ENCODE results near the gene MRC1. TPM values are rescaled to one million over a fixed set of nuclear protein-coding genes. Genes with fewer than 3 reads are reported as not detected.

Gene MRC1
- 0.02 to 0.03 TPM (median 0.03 TPM) in 4 of 5 replicates, not detected in the other for total RNA-seq (2022; extraction: Qiagen RNA extraction)

GRCh38 chr10:17808971-17809841 is at the start of gene MRC1:
Gene MRC1 (plus strand): TSS chr10:17809348. CDS start chr10:17809466, 118 bp downstream.

GRCh38 chr10:17951868-17952371 is 142.8 kb downstream of the MRC1 start, which contains the start of gene SLC39A12:
Gene SLC39A12 (plus strand): TSS chr10:17951918. CDS start chr10:17953277, 1,359 bp downstream.

Other genes with a start within 250 kb of the MRC1 start
- gene HACD1, start 192.0 kb upstream of the MRC1 start, total RNA-seq (2022; extraction: Qiagen RNA extraction): 35.5 to 63.8 TPM (median 58.6 TPM) in 5 replicates
- gene STAM, start 165.2 kb upstream of the MRC1 start, total RNA-seq (2022; extraction: Qiagen RNA extraction): 22.7 to 26.4 TPM (median 22.7 TPM) in 5 replicates
- gene TMEM236, start 57.1 kb upstream of the MRC1 start, total RNA-seq (2022; extraction: Qiagen RNA extraction): 0.03 to 0.06 TPM (median 0.05 TPM) in 5 replicates
- not detected in 5 replicates for gene SLC39A12, start 142.6 kb downstream of the MRC1 start, total RNA-seq (2022; extraction: Qiagen RNA extraction)

All from A549 treated with Hydrocortisone at 1 μM for 4 hours (cell line).